ENCODE measurements around the gene GSC2. TPM values are rescaled to one million over a fixed set of nuclear protein-coding genes. Genes with fewer than 3 reads are reported as not detected.

The GSC2 gene
- total RNA-seq, 1 donor: not detected

DNA sequence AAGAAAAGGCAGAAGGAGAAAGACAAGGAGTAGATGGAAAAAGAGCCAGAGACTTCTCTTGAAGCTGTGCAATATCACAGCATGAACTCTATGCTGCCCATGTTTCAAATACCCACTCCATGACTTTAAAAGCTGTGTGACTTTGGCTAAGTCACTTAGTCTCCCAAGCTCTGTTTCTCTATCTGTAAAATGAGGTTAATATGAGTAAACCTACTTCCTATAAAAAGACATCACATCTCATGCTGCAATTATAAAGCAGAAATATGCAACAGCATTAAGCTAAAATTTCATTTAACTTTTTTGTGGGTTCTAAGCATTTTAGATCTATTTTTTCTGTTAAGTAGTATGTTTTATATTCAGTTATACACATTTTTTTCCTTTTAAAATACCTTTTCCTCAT, 39.4 kb downstream of the GSC2 start:
- H3K4me1 ChIP-seq (ENCODE audit: insufficient read depth, low read length): peaks cover 90% of the 10 kb centered on the region

GRCh38 chr22:19110064-19110458, 40.0 kb downstream of the GSC2 start:
- Histone ChIP-seq H3K4me3 (ENCODE audit: low read length) (no peak overlapping the region), H3K9me3 (ENCODE audit: low read depth, low read length) (no peaks in the 10 kb centered on the region), H3K4me1 (ENCODE audit: insufficient read depth, low read length) (peaks cover 87% of the 10 kb centered on the region), H3K27me3 (ENCODE audit: insufficient read depth, low read length) (no peaks in the 10 kb centered on the region)

More for the DNA sequence above, 39.4 kb downstream of the GSC2 start:
- Histone ChIP-seq H3K4me3 (ENCODE audit: low read length) (no peak overlapping the region), H3K27me3 (ENCODE audit: insufficient read depth, low read length) (no peaks in the 10 kb centered on the region), H3K9me3 (ENCODE audit: low read depth, low read length) (no peaks in the 10 kb centered on the region)

DNA sequence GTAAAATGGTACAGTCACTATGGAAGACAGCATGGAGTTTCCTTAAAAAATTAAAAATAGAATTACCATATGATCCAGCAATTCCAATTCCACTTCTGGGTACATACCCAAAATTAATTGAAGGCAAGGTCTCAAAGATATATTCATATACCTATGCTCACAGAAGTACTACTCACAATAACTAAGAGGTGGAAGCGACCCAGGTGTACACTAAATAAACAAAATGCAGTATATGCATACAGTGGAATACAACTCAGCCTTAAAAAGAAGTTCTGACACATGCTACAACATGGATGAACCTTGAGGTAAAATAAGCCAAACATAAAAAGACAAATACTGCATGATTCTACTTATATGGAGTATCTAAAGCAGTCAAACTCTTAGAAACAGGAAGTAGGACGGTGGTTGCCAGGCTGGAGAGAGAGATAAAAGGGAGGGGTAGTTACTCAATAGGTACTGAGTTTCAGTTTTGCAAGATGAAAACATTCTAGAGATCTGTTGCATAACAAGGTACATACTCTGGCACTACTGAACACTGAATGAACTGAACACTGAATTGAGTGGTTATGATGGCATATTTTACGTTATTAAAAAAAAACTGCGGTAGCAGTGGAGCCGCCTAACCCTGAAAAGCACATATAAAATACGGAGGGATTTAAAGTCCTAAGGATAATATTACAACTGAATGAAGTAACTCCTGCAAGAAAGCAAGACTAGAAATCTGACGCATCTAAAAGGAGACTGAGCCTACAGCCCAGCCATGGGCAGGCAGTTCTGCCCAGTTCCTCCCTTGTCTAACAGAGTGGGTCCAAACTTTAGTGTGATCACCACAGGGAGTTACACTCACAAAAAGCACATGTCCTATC, 40.7 kb downstream of the GSC2 start:
- Histone ChIP-seq H3K9me3 (ENCODE audit: low read depth, low read length) (no peaks in the 10 kb centered on the region), H3K4me3 (ENCODE audit: low read length) (no peak overlapping the region), H3K4me1 (ENCODE audit: insufficient read depth, low read length) (peaks cover 82% of the 10 kb centered on the region), H3K27me3 (ENCODE audit: insufficient read depth, low read length) (no peaks in the 10 kb centered on the region)

- Histone ChIP-seq H3K4me3 (ENCODE audit: low read length) (no peak overlapping the region), H3K9me3 (ENCODE audit: low read depth, low read length) (no peaks in the 10 kb centered on the region), H3K27me3 (ENCODE audit: insufficient read depth, low read length) (no peaks in the 10 kb centered on the region), H3K4me1 (ENCODE audit: insufficient read depth, low read length) (peaks cover 80% of the 10 kb centered on the region)
Observed at GRCh38 chr22:19108807-19109197, 41.3 kb downstream of the GSC2 start.

DNA sequence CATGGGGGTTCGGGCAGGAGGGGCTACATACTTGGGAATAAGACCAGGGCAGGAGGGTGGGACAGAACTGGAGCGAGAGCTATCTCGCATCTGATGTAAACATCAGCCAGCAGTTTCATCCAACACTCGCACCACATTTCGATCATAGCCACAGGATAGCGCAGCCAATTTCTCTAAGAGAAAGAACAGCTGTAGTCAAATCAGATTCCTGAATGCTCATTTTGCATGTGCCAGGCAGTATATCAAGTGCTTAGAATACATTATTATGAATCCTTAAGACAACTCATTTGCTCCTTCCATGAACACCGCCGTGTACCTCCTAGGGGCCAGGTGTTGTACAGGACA, 42.4 kb downstream of the GSC2 start:
- Histone ChIP-seq H3K4me1 (ENCODE audit: insufficient read depth, low read length) (peaks cover 75% of the 10 kb centered on the region), H3K27me3 (ENCODE audit: insufficient read depth, low read length) (no peaks in the 10 kb centered on the region), H3K4me3 (ENCODE audit: low read length) (no peak overlapping the region), H3K9me3 (ENCODE audit: low read depth, low read length) (no peaks in the 10 kb centered on the region)

GRCh38 chr22:19106886-19107729, 43.0 kb downstream of the GSC2 start:
- Histone ChIP-seq H3K4me1 (ENCODE audit: insufficient read depth, low read length) (peaks cover 69% of the 10 kb centered on the region), H3K4me3 (ENCODE audit: low read length) (no peak overlapping the region), H3K27me3 (ENCODE audit: insufficient read depth, low read length) (no peaks in the 10 kb centered on the region), H3K9me3 (ENCODE audit: low read depth, low read length) (no peaks in the 10 kb centered on the region)

DNA sequence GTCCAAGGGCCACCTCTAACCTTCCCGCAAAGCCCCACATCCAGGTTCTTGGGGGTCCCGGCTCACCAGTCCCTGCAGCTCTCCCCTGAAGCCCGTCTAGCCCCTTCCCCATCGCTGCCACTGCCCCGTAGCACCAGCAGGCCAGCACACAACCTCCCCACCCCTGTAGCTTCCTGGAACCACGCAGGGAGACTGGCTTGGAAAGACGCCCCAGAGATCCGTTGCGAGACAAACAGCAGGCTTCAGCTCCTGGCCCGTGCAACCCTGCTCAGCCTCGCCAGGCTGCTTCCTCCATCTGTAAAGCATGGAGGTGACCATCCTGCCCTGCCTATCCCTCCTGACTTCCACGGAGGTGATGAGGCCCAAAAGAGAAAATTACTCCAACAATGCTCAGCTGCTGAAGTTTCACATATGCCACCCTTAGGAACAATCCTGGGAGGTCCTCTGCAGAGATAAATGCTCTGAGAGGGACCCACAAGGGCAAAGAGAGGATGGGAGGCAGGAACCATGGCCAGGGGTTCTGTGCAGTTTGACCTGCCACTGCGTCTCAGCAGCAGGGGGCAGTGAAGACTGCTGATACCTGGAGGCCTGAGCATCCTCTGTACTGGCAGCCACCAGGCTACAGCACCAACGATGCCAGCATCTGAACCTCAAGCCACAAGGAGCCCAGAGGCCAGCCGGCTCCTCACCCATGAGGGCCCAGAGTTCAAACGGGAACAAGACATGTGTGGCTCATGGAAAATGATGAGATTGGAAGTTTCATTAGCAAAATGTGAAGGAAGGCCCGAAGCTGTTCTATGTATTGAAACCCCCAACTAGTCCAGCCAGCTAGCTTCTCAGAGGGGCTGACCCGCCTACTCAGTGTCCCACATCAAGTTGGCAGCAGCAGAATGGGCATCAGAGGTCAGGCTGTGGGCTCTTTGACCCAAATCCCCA, 44.0 kb downstream of the GSC2 start:
- Histone ChIP-seq H3K9me3 (ENCODE audit: low read depth, low read length) (no peaks in the 10 kb centered on the region), H3K27me3 (ENCODE audit: insufficient read depth, low read length) (no peaks in the 10 kb centered on the region), H3K4me3 (ENCODE audit: low read length) (no peak overlapping the region), H3K4me1 (ENCODE audit: insufficient read depth, low read length) (peaks cover 60% of the 10 kb centered on the region)

DNA sequence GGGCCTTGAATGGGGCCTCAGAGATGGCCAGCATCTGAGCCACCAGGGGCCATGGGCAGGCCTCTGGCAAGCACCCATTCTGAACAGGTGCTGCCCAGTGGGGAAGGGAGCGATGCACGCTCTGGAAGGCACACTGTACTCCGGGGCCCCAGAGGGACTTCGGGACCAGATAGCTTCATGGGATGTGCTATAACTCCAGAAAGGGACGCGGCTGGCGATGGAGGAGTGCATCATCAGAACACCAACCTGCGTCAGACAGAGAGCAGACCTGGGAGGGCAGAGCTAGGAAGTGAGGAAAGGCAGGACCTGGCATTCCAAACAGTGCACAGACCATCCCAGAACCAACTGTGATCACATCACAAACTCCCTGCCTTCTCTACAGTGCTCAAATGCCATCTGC, 44.6 kb downstream of the GSC2 start:
- Histone ChIP-seq H3K4me3 (ENCODE audit: low read length) (no peak overlapping the region), H3K27me3 (ENCODE audit: insufficient read depth, low read length) (no peaks in the 10 kb centered on the region), H3K9me3 (ENCODE audit: low read depth, low read length) (no peaks in the 10 kb centered on the region), H3K4me1 (ENCODE audit: insufficient read depth, low read length) (peaks cover 53% of the 10 kb centered on the region)

DNA sequence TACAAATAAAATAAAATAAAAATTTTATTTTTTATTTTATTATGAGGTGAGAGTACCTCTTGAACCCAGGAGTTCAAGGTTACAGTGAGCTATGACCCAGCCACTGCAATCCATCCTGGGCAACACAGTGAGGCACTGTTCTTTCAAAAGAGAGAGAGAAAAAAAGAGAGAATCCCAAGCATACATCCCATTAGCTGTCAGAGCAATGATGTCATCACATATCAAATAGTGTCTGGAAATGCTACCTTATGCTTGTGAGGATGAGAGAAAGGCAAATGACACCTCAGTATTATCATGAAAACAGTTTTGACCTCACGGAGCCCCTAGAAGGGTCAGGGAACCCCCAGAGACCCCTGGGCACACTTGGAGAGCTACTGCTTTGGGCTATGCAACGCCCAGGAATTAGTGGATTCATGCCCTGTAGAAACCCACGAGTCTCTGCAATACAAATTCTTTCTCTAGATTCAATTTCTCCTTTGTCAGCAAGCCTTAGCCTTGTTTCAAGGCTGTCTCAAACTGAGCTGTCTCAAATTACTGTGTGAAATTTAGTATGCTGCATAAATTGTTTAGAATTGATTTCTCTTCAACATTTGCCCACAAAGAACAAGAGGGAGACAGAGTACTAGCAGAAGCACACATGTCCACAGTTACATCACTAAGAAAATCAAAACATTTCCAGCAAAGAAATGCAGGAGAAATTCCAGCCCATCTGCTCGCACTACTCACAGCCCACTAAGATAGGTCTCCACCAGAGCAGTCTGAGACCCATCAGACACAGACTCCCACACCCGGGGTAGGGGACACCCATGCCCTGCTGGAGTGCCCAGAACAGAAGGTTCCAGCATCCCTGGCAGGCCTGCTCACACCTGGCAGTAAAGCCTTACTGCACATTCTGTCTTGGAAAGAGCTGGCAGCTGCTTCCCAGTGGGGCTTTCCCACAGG, 45.9 kb downstream of the GSC2 start:
- no peak overlapping the region for H3K4me3 ChIP-seq (ENCODE audit: low read length)
- H3K9me3 ChIP-seq (ENCODE audit: low read depth, low read length): no peaks in the 10 kb centered on the region
- peaks cover 44% of the 10 kb centered on the region for H3K4me1 ChIP-seq (ENCODE audit: insufficient read depth, low read length)
- no peaks in the 10 kb centered on the region for H3K27me3 ChIP-seq (ENCODE audit: insufficient read depth, low read length)

- Histone ChIP-seq H3K4me3 (ENCODE audit: low read length) (no peak overlapping the region), H3K9me3 (ENCODE audit: low read depth, low read length) (no peaks in the 10 kb centered on the region), H3K27me3 (ENCODE audit: insufficient read depth, low read length) (no peaks in the 10 kb centered on the region), H3K4me1 (ENCODE audit: insufficient read depth, low read length) (peaks cover 22% of the 10 kb centered on the region)
Observed at GRCh38 chr22:19098157-19098556, 51.9 kb downstream of the GSC2 start.

GRCh38 chr22:19097518-19097917, 52.6 kb downstream of the GSC2 start:
- Histone ChIP-seq H3K4me1 (ENCODE audit: insufficient read depth, low read length) (peaks cover 29% of the 10 kb centered on the region), H3K9me3 (ENCODE audit: low read depth, low read length) (no peaks in the 10 kb centered on the region), H3K4me3 (ENCODE audit: low read length) (no peak overlapping the region), H3K27me3 (ENCODE audit: insufficient read depth, low read length) (no peaks in the 10 kb centered on the region)

All from mononuclear cell (primary cell).